Adrenal gland (tissue), 5 donors: ENCODE data around the gene COIL.

Experiments
- CTCF ChIP-seq, 6 experiments: fragments of 450-650 bp in 4 of 6; fragments of 200-600 bp in 2 of 6; sonication (generic) in 1 of 6; IDR thresholded peaks; 1 replicate in 5 of 6; 2 replicates in 1 of 6; pipeline versions ENCODE4 v1.5.1 to v1.8.0; 2016 to 2021; ENCODE audit warnings: antibody characterized with exemption in 6 of 6, mild to moderate bottlenecking in 2 of 6, moderate library complexity in 1 of 6
- POLR2A ChIP-seq, 2 donors: fragments of 450-650 bp; IDR thresholded peaks; one replicate each; pipeline ENCODE4 v1.6.1; 2017; ENCODE audit warnings: antibody characterized with exemption in 2 of 2, mild to moderate bottlenecking in 2 of 2, moderate library complexity in 1 of 2
- donor health status: DM: no; HTN: no; CAD: no.

- TF ChIP-seq CTCF (IDR thresholded peaks at IDR 0.05): no peak
- no peak for TF ChIP-seq POLR2A (IDR thresholded peaks at IDR 0.05)
These were observed 61.4 kb downstream of the COIL start for GRCh38 chr17:56899403-56899802.
